Measurements from ENCODE around the gene EMID1. TPM values are rescaled to one million over a fixed set of nuclear protein-coding genes. Genes with fewer than 3 reads are reported as not detected.

The EMID1 gene
- total RNA-seq, 1 experiment from 2014 or later, result 5.4 TPM

GRCh38 chr22:29190918-29191317 is 14.8 kb upstream of the EMID1 start:
- Histone ChIP-seq H2BK5ac (ENCODE audit: insufficient read length, low read length) (no peak overlapping the region), H4K8ac (replicated peaks; ENCODE audit: insufficient read length, low read depth, low read length) (no peak overlapping the region), H2AFZ (ENCODE audit: low read length) (no peak overlapping the region), H3K4me1 (ENCODE audit: insufficient read depth, low read length) (no peaks in the 10 kb centered on the region), H3K4me2 (ENCODE audit: insufficient read depth, insufficient read length, low read length) (no peak overlapping the region), H3K4ac (ENCODE audit: low read depth, low read length) (no peak overlapping the region), H3K27me3 (ENCODE audit: insufficient read depth, low read length) (no peaks in the 10 kb centered on the region), H3T11ph (ENCODE audit: low read length) (no peak overlapping the region), H3K56ac (ENCODE audit: insufficient read length, low read depth, low read length) (no peak overlapping the region), H3K14ac (ENCODE audit: insufficient read depth, low read length) (no peak overlapping the region), H2BK20ac (ENCODE audit: low read depth, low read length, poor library complexity, severe bottlenecking) (no peak overlapping the region), H2BK120ac (ENCODE audit: low read depth, low read length, poor library complexity, severe bottlenecking) (no peak overlapping the region), H3K18ac (ENCODE audit: insufficient read length, low read depth, low read length) (no peak overlapping the region), H3K23ac (ENCODE audit: insufficient read length, low read depth, low read length) (no peak overlapping the region), H4K91ac (ENCODE audit: insufficient read length, low read depth, low read length) (no peak overlapping the region), H3K9me3 (ENCODE audit: control insufficient read depth, low read depth, low read length) (no peaks in the 10 kb centered on the region), H3K79me2 (ENCODE audit: insufficient read depth, low read length) (no peaks in the 10 kb centered on the region), H2BK12ac (ENCODE audit: insufficient read length, low read depth, low read length) (no peak overlapping the region), H4K5ac (ENCODE audit: insufficient read length, low read depth, low read length) (no peak overlapping the region), H2AK5ac (ENCODE audit: insufficient read length, low read length) (no peak overlapping the region), H2BK15ac (ENCODE audit: low read depth, low read length) (no peak overlapping the region), H3K27ac (ENCODE audit: insufficient read length, low read depth, low read length) (no peak overlapping the region), H3K9ac (ENCODE audit: extremely low read depth, insufficient read length, low read length) (no peak overlapping the region), H4K20me1 (ENCODE audit: control insufficient read depth, insufficient read depth, insufficient read length) (no peaks in the 10 kb centered on the region), H3K23me2 (ENCODE audit: insufficient read length, low read depth, low read length, poor library complexity, severe bottlenecking) (no peaks in the 10 kb centered on the region), H3K79me1 (ENCODE audit: insufficient read depth, low read depth, low read length, poor library complexity, severe bottlenecking) (no peaks in the 10 kb centered on the region)
- no peak for TF ChIP-seq CTCF (conservative IDR thresholded peaks at IDR 0.05)
- peaks cover 0 to 6% of the 10 kb centered on the region in 2 experiments; a peak in 3 of 4 replicates for H3K4me1 Mint-ChIP-seq
- H3K27me3 Mint-ChIP-seq (ENCODE audit: low read depth), result peaks cover 2% of the 10 kb centered on the region
- H3K9me3 Mint-ChIP-seq, result peaks cover 2% of the 10 kb centered on the region in 2 experiments; a peak in 3 of 5 replicates
- no peak for DNase-seq
- no peak overlapping the region for H3K27ac Mint-ChIP-seq
- H3K4me3 Mint-ChIP-seq, result no peak overlapping the region
- H3K36me3 Mint-ChIP-seq (ENCODE audit: insufficient read depth in 1 of 3, low read depth in 3 of 3), result peaks cover 0 to 3% (median 3%) of the 10 kb centered on the region in 3 experiments; a peak in 3 of 7 replicates
- no CpG with 5 or more reads among the region's 10 CpGs for WGBS (ENCODE audit: extremely low coverage, insufficient read length, low lambda C conversion rate)

Data from H9 (cell line).